Glutamatergic neuron (in vitro differentiated cells): ENCODE results near the gene NAB2. TPM values are rescaled to one million over a fixed set of nuclear protein-coding genes. Genes with fewer than 3 reads are reported as not detected.

Experiments
- DNase-seq: peaks from one replicate; pipeline ENCODE4 v3.0.0; 2022
- H3K27ac Mint-ChIP-seq: one replicate; pipeline ENCODE4 v1.8.0; 2020; ENCODE audit warnings: mild to moderate bottlenecking, mixed read lengths, inconsistent platforms; ENCODE audit not compliant: unreplicated experiment
- H3K27me3 Mint-ChIP-seq: one replicate; pipeline ENCODE4 v1.8.0; 2020; ENCODE audit warnings: mild to moderate bottlenecking, moderate library complexity, mixed read lengths, inconsistent platforms; ENCODE audit not compliant: unreplicated experiment
- H3K36me3 Mint-ChIP-seq: one replicate; pipeline ENCODE4 v1.8.0; 2020; ENCODE audit warnings: mild to moderate bottlenecking, mixed read lengths, inconsistent platforms; ENCODE audit not compliant: unreplicated experiment
- H3K4me1 Mint-ChIP-seq: one replicate; pipeline ENCODE4 v1.8.0; 2020; ENCODE audit warnings: mild to moderate bottlenecking, low read depth, mixed read lengths, inconsistent platforms; ENCODE audit not compliant: unreplicated experiment
- H3K4me3 Mint-ChIP-seq: one replicate; pipeline ENCODE4 v1.8.0; 2020; ENCODE audit warnings: mild to moderate bottlenecking, mixed read lengths, inconsistent platforms; ENCODE audit not compliant: unreplicated experiment
- H3K9me3 Mint-ChIP-seq: one replicate; pipeline ENCODE4 v1.8.0; 2020; ENCODE audit warnings: mild to moderate bottlenecking, moderate library complexity, mixed read lengths, inconsistent platforms; ENCODE audit not compliant: unreplicated experiment
- total RNA-seq: library from RNA; stranded (reverse); fragmentation: NEBNext Ultra II Directional; extraction: Animal tissue kit (Norgen Biotek cat#: 25700); gene quantifications from one replicate; pipeline ENCODE4 v1.2.1, GENCODE V29; 2021; ENCODE audit not compliant: unreplicated experiment
- TF ChIP-seq, protein P1 (sequence below): fragments of 200-600 bp; sonication (generic); IDR thresholded peaks from one replicate; pipeline ENCODE4 v1.5.0; 2021; ENCODE audit not compliant: partially characterized antibody, unreplicated experiment

Gene NAB2
- total RNA-seq, 1 donor from 2014 or later, result 20.0 TPM

DNA sequence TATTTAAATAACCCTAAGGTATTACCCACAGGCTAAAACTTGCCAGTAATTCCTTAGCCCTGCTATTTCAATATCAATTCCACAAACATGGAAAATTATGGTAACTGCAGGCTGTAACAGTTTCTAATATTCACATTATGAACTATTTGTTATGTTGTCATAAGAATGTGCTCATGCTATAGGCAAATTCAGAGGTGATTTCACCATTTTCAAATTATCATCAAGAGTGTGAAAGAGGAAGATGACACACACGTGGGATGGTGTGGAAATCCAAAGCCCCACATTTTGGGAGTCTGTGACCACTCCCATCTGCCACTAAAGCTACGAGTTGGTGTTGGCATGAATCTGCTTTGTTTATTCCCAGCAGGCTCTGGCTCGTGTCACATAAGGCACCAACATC, 33.1 kb upstream of the NAB2 start:
- Mint-ChIP-seq H3K36me3 (no peaks in the 10 kb centered on the region), H3K4me3 (no peak overlapping the region), H3K27ac (no peak overlapping the region), H3K4me1 (peaks cover 2% of the 10 kb centered on the region), H3K27me3 (no peaks in the 10 kb centered on the region), H3K9me3 (no peaks in the 10 kb centered on the region)
- TF ChIP-seq, protein P1, sequence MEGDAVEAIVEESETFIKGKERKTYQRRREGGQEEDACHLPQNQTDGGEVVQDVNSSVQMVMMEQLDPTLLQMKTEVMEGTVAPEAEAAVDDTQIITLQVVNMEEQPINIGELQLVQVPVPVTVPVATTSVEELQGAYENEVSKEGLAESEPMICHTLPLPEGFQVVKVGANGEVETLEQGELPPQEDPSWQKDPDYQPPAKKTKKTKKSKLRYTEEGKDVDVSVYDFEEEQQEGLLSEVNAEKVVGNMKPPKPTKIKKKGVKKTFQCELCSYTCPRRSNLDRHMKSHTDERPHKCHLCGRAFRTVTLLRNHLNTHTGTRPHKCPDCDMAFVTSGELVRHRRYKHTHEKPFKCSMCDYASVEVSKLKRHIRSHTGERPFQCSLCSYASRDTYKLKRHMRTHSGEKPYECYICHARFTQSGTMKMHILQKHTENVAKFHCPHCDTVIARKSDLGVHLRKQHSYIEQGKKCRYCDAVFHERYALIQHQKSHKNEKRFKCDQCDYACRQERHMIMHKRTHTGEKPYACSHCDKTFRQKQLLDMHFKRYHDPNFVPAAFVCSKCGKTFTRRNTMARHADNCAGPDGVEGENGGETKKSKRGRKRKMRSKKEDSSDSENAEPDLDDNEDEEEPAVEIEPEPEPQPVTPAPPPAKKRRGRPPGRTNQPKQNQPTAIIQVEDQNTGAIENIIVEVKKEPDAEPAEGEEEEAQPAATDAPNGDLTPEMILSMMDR, result no peak
- no peak for DNase-seq

DNA sequence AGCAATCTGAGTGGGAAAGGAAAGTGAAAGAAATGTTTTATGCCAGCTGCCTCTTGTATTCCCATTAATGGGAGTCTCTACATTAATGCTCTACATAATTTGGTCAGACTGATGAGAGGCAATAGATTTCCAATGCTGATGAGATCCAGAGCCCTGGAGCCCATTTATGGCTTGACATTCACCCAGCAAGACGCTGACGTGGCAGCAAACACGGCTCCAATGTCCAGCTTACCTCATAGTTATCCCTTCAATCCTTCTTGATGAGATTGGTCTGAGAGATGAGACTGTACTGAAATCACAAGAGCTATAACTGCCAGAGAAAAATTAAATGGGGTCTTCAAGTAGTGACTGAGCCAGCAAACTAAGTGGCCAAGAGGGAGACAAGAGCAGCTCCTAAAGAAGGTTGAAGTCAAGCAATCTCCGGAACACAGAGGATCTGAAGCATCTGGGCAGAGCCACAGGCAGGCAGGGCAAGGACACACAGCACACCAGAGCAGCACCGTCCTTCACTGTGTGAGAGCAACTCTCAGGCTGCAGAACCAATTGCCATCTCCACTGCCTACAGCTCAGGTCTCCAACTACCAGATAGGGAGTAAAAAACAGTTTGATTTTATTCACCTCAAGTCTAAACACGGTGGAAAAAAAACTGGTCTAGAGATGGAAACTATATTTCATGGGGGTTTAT, 31.7 kb upstream of the NAB2 start:
- Mint-ChIP-seq H3K27me3 (no peaks in the 10 kb centered on the region), H3K36me3 (no peaks in the 10 kb centered on the region), H3K9me3 (no peaks in the 10 kb centered on the region), H3K27ac (no peak overlapping the region), H3K4me3 (no peak overlapping the region), H3K4me1 (peaks cover 2% of the 10 kb centered on the region)
- no peak for DNase-seq
- TF ChIP-seq, protein P1, result no peak

DNA sequence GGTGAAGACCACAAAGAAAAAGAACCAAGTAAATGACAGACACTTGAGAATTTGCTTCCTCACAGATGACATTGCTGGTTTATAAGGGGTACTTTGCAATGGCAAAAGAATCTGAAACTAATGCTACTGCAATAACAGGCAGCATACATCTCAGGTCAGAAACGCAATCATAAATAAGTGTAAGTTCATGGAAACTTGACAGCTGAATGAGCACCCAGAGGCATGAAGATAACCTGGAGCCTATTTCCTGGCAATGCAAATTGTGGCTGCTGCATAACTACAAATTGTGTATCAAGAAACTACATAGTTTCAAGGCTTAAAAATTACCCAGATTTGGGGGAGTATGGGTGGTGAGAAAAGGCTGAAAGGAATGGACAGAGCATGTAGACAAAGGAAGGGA, 30.5 kb upstream of the NAB2 start:
- DNase-seq, result no peak
- no peak overlapping the region for H3K4me3 Mint-ChIP-seq
- TF ChIP-seq, protein P1, result no peak
- H3K36me3 Mint-ChIP-seq, result no peaks in the 10 kb centered on the region
- H3K9me3 Mint-ChIP-seq, result no peaks in the 10 kb centered on the region
- H3K4me1 Mint-ChIP-seq, result peaks cover 2% of the 10 kb centered on the region
- no peaks in the 10 kb centered on the region for H3K27me3 Mint-ChIP-seq
- H3K27ac Mint-ChIP-seq, result no peak overlapping the region

GRCh38 chr12:57063991-57064685, 24.8 kb upstream of the NAB2 start:
- H3K36me3 Mint-ChIP-seq, result peaks cover 4% of the 10 kb centered on the region
- DNase-seq, result no peak
- no peak overlapping the region for H3K4me3 Mint-ChIP-seq
- no peaks in the 10 kb centered on the region for H3K4me1 Mint-ChIP-seq
- H3K9me3 Mint-ChIP-seq, result no peaks in the 10 kb centered on the region
- no peak overlapping the region for H3K27ac Mint-ChIP-seq
- no peaks in the 10 kb centered on the region for H3K27me3 Mint-ChIP-seq
- TF ChIP-seq, protein P1, result no peak

DNA sequence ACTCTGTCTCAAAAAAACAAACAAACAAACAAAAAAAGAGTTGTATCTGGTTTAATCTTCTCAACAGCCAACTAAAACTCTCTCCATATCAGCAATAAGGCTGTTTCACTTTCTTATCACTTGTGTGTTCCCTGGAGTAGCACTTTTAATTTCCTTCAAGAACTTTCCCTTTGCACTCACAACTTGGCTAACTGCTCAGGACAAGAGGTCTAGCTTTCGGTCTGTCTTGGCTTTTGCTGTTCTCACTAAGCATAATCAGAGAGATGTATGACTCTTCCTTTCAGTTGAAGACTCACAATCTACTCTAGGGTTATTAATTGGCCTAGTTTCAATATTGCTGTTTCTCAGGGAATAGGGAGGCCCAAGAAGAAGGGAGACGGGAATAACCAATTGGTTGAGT, 22.7 kb upstream of the NAB2 start:
- Mint-ChIP-seq H3K27ac (no peak overlapping the region), H3K27me3 (no peaks in the 10 kb centered on the region), H3K4me1 (no peaks in the 10 kb centered on the region), H3K36me3 (peaks cover 4% of the 10 kb centered on the region), H3K9me3 (no peaks in the 10 kb centered on the region), H3K4me3 (peak overlapping the region; percentile 42)
- TF ChIP-seq, protein P1, result no peak
- DNase-seq, result no peak
